Measurements from ENCODE around the gene CATSPERZ. TPM values are rescaled to one million over a fixed set of nuclear protein-coding genes. Genes with fewer than 3 reads are reported as not detected.

Gene CATSPERZ
- total and polyA plus RNA-seq, 2 of the 13 experiments (the other 11 are each of a cell fraction or from before 2014, with no cell fraction given): 0.22 to 0.48 TPM

GRCh38 chr11:64331569-64332371, 31.6 kb downstream of the CATSPERZ start (continued):
- TF ChIP-seq RORA (CRISPR knock-in tag; IDR thresholded peaks at IDR 0.05) (no peak), ARHGAP35 (CRISPR knock-in tag; IDR thresholded peaks at IDR 0.05; ENCODE audit: borderline replicate concordance) (no peak), ZNF335 (CRISPR knock-in tag; IDR thresholded peaks at IDR 0.05) (0 out of 2 replicates have a peak, but pooled peaks have one; percentile 38), ESRRA (CRISPR knock-in tag; IDR thresholded peaks at IDR 0.05; ENCODE audit: low read depth) (no peak), GLI4 (CRISPR knock-in tag; IDR thresholded peaks at IDR 0.05; ENCODE audit: borderline replicate concordance) (no peak), MAFK (conservative IDR thresholded peaks at IDR 0.05 in 1 of 2, IDR thresholded peaks at IDR 0.05 in 1 of 2; ENCODE audit: low read length in 2 of 2) (0 out of 4 replicates have a peak, but pooled peaks of 1 of the 2 experiments have one; percentile 14), REL (CRISPR knock-in tag; conservative IDR thresholded peaks at IDR 0.05) (no peak), HDAC2 (CRISPR knock-in tag; IDR thresholded peaks at IDR 0.05) (0 out of 2 replicates have a peak, but pooled peaks have one; percentile 31), GATAD2A (CRISPR knock-in tag; IDR thresholded peaks at IDR 0.05) (0 out of 2 replicates have a peak, but pooled peaks have one; percentile 39), KDM3A (CRISPR knock-in tag; IDR thresholded peaks at IDR 0.05; ENCODE audit: low read depth) (no peak), IRF1 (CRISPR knock-in tag; IDR thresholded peaks at IDR 0.05; ENCODE audit: low read depth) (no peak), MAZ (IDR thresholded peaks at IDR 0.05; ENCODE audit: borderline replicate concordance, low read depth, low read length) (no peak), MAZ (CRISPR knock-in tag; IDR thresholded peaks at IDR 0.05; ENCODE audit: low read depth) (0 out of 2 replicates have a peak, but pooled peaks have one; percentile 39), STAG1 (CRISPR knock-in tag; IDR thresholded peaks at IDR 0.05) (peak; percentile 61), CHCHD3 (CRISPR knock-in tag; IDR thresholded peaks at IDR 0.05) (no peak), FOXA3 (CRISPR knock-in tag; IDR thresholded peaks at IDR 0.05) (no peak), ZNF331 (CRISPR knock-in tag; IDR thresholded peaks at IDR 0.05) (no peak), FOSL2 (CRISPR knock-in tag; IDR thresholded peaks at IDR 0.05) (peak; percentile 64; the same call in 1 of the 2 replicates), SMAD1 (CRISPR knock-in tag; IDR thresholded peaks at IDR 0.05; ENCODE audit: borderline replicate concordance, low read depth) (peak; percentile 48; the same call in 1 of the 2 replicates), NFYB (CRISPR knock-in tag; IDR thresholded peaks at IDR 0.05) (no peak), ZNF205 (CRISPR knock-in tag; IDR thresholded peaks at IDR 0.05) (no peak), MLXIP (CRISPR knock-in tag; IDR thresholded peaks at IDR 0.05; ENCODE audit: borderline replicate concordance) (no peak)
- TF ChIP-seq, protein P1, sequence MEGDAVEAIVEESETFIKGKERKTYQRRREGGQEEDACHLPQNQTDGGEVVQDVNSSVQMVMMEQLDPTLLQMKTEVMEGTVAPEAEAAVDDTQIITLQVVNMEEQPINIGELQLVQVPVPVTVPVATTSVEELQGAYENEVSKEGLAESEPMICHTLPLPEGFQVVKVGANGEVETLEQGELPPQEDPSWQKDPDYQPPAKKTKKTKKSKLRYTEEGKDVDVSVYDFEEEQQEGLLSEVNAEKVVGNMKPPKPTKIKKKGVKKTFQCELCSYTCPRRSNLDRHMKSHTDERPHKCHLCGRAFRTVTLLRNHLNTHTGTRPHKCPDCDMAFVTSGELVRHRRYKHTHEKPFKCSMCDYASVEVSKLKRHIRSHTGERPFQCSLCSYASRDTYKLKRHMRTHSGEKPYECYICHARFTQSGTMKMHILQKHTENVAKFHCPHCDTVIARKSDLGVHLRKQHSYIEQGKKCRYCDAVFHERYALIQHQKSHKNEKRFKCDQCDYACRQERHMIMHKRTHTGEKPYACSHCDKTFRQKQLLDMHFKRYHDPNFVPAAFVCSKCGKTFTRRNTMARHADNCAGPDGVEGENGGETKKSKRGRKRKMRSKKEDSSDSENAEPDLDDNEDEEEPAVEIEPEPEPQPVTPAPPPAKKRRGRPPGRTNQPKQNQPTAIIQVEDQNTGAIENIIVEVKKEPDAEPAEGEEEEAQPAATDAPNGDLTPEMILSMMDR (CRISPR knock-in tag; IDR thresholded peaks at IDR 0.05): peak; percentile 79

Measured in HepG2 (cell line).